T1000 (cell line): ENCODE data around the gene SRP68.

Source experiments
- DNase-seq: peaks from one replicate; lab custom pipeline; 2025; ENCODE audit warnings: mixed read lengths; lab: John Stamatoyannopoulos, UW

SRP68 gene

GRCh38 chr17:75996665-75997590 is 75.4 kb downstream of the SRP68 start:
- DNase-seq: no peak

GRCh38 chr17:75995385-75995925 is 76.9 kb downstream of the SRP68 start:
- DNase-seq: no peak

- no peak for DNase-seq
Observed at GRCh38 chr17:75994802-75995370, 77.4 kb downstream of the SRP68 start.

GRCh38 chr17:75991396-75991795 is 80.9 kb downstream of the SRP68 start:
- DNase-seq: no peak
